ENCODE measurements around the gene MUC4. TPM values are rescaled to one million over a fixed set of nuclear protein-coding genes. Genes with fewer than 3 reads are reported as not detected.

The MUC4 gene
- total and polyA plus RNA-seq, 12 donors = 0.03 to 0.17 (median 0.09) TPM; not detected in 6

DNA sequence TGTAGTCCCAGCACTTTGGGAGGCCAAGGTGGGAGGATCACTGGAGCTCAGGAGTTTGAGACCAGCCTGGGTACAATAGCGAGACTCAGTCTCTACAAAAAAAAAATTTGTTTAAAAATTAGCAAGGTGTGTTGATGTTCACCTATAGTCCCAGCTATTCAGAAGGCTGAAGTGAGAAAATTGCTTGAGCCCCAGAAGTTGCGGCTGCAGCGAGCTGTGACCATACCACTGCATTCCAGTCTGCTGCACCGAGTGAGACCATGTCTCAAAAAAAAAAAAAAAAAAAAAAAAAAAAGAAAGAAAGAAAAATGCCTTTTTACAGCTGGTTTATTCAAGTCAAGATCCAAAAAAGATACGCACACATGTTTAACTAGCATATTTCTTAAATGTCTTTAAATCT lies 108.0 kb downstream of the MUC4 start:
- Histone ChIP-seq H3K4me1 (replicated peaks in 1 of 2) (no peaks in the 10 kb centered on the region), H3K9me3 (replicated peaks in 1 of 3) (no peaks in the 10 kb centered on the region), H3K36me3 (replicated peaks in 1 of 2) (peaks cover 0 to 5% of the 10 kb centered on the region in 2 donors), H3K27me3 (no peaks in the 10 kb centered on the region), H3K27ac (no peak overlapping the region), H3K4me3 (no peak overlapping the region)
- WGBS, 4 donors = 87 to 91% (median 90%) methylated on average over 5 of the region's 5 CpGs
- intact Hi-C loops (cut with DNase I) = no loop called here
- DNase-seq = no peak
- TF ChIP-seq, protein P1, sequence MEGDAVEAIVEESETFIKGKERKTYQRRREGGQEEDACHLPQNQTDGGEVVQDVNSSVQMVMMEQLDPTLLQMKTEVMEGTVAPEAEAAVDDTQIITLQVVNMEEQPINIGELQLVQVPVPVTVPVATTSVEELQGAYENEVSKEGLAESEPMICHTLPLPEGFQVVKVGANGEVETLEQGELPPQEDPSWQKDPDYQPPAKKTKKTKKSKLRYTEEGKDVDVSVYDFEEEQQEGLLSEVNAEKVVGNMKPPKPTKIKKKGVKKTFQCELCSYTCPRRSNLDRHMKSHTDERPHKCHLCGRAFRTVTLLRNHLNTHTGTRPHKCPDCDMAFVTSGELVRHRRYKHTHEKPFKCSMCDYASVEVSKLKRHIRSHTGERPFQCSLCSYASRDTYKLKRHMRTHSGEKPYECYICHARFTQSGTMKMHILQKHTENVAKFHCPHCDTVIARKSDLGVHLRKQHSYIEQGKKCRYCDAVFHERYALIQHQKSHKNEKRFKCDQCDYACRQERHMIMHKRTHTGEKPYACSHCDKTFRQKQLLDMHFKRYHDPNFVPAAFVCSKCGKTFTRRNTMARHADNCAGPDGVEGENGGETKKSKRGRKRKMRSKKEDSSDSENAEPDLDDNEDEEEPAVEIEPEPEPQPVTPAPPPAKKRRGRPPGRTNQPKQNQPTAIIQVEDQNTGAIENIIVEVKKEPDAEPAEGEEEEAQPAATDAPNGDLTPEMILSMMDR (IDR thresholded peaks at IDR 0.05) = no peak
- no peak for TF ChIP-seq POLR2A (IDR thresholded peaks at IDR 0.05)

DNA sequence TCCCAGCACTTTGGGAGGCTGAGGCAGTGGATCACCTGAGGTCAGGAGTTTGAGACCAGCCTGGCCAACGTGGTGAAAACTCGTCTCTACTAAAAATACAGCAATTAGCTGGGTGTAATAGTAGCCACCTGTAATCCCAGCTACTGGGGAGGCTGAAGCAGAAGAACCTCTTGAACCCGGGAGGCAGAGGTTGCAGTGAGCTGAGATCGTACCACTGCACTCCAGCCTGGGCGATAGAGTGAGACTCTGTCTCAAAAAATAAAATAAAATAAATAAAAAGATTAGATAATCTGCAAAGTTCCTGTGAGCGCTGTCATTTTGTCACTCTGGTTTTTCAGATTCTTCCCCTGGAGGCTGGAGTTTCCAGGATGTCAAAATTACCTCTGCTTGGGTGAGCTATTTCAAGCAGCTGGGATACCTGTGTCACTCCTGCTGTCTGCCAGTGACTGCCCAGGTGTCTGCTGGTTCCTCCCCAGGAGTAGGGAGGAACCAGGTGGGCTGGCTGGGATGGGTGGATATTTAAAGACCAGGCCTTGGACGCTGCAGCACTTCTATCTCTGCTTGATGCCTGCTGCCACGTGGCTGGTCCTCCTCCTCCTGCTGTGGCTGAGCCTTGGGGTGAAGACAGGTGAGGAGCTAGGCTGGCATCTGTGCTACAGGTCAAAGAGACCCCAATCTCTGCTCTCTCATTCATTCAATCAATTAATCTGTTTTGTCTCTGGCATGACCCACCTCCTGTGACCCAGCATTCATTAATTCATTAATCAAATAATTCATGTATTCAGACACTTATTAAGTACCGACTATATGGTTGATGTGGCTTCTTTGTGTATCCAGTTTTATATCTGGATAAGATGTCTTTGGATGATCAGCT lies 110.5 kb downstream of the MUC4 start:
- Histone ChIP-seq H3K36me3 (replicated peaks in 1 of 2) (peaks cover 0 to 6% of the 10 kb centered on the region in 2 donors), H3K9me3 (replicated peaks in 1 of 3) (no peaks in the 10 kb centered on the region), H3K4me1 (replicated peaks in 1 of 2) (peaks cover 0 to 8% of the 10 kb centered on the region in 2 donors), H3K27me3 (no peaks in the 10 kb centered on the region), H3K4me3 (no peak overlapping the region), H3K27ac (no peak overlapping the region)
- peak in 1 of 7 donors; percentile 22 for DNase-seq
- intact Hi-C loops (cut with DNase I) = no loop called here
- WGBS, 4 donors = 70 to 83% (median 77%) methylated on average over 9 of the region's 9 CpGs
- no peak for TF ChIP-seq POLR2A (IDR thresholded peaks at IDR 0.05)
- TF ChIP-seq, protein P1 (IDR thresholded peaks at IDR 0.05) = no peak

DNA sequence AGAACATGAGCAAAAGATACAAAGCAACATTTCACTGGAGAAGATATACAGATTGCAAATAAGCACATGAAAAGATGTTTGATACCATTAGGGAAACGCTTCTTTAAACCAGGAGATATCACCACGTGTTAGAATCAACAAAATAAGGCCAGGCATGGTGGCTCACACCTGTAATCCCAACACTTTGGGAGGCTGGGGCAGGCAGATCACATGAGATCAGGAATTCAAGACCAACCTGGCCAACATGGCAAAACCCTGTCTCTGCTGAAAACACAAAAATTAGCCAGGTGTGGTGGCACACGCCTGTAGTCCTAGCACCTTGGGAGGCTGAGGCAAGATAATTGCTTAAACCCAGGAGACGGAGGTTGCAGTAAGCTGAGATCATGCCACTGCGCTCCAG lies 111.4 kb downstream of the MUC4 start:
- no peaks in the 10 kb centered on the region for H3K9me3 ChIP-seq (replicated peaks in 1 of 3)
- no peak overlapping the region for H3K27ac ChIP-seq
- H3K27me3 ChIP-seq = no peaks in the 10 kb centered on the region
- 73 to 92% (median 90%) methylated on average over 5 of the region's 5 CpGs for WGBS, 4 donors
- peak in 1 of 7 donors; percentile 14 for DNase-seq
- intact Hi-C loops (cut with DNase I) = no loop called here
- TF ChIP-seq, protein P1 (IDR thresholded peaks at IDR 0.05) = no peak
- TF ChIP-seq POLR2A (IDR thresholded peaks at IDR 0.05) = no peak
- peaks cover 0 to 8% of the 10 kb centered on the region in 2 donors for H3K4me1 ChIP-seq (replicated peaks in 1 of 2)
- H3K36me3 ChIP-seq (replicated peaks in 1 of 2) = peaks cover 0 to 6% of the 10 kb centered on the region in 2 donors
- H3K4me3 ChIP-seq = no peak overlapping the region

DNA sequence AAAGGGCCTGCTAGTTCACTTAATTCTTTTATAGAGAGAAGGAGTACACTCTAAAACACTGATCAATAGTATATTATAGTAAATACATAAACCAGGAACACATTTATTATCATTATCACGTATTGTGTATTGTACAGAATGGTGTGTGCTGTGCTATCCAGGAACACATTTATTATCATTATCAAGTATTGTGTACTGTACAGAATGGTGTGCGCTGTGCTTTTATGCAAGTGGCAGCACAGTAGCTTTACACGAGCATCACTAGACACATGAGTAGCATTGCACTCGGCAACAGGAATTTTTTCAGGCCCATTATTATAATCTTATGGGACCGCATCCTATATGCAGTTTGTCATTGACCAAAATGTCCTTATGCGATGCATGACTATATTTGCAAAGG lies 111.9 kb downstream of the MUC4 start:
- intact Hi-C loops (cut with DNase I) = no loop called here
- Histone ChIP-seq H3K36me3 (replicated peaks in 1 of 2) (peaks cover 0 to 6% of the 10 kb centered on the region in 2 donors), H3K27me3 (no peaks in the 10 kb centered on the region), H3K4me1 (replicated peaks in 1 of 2) (peaks cover 0 to 8% of the 10 kb centered on the region in 2 donors), H3K27ac (no peak overlapping the region), H3K9me3 (replicated peaks in 1 of 3) (no peaks in the 10 kb centered on the region), H3K4me3 (no peak overlapping the region)
- TF ChIP-seq, protein P1 (IDR thresholded peaks at IDR 0.05) = no peak
- no peak for TF ChIP-seq POLR2A (IDR thresholded peaks at IDR 0.05)
- no peak for DNase-seq
- whole genome bisulfite sequencing, 4 donors = 58 to 93% (median 83%) methylated on average over 6 of the region's 6 CpGs
